G401.6 (cell line): ENCODE data around the gene ZNF638.

Experiments
- FAIRE-seq: peaks from 2 replicates; lab custom pipeline; 2012; peaks lifted over from hg19 to GRCh38; lab: Jason Lieb, UNC

The ZNF638 gene

GRCh38 chr2:71473346-71474031, 141.9 kb downstream of the ZNF638 start:
- no peak for FAIRE-seq

- no peak for FAIRE-seq
Observed at GRCh38 chr2:71474116-71474743, 142.6 kb downstream of the ZNF638 start.

GRCh38 chr2:71474744-71475397, 143.3 kb downstream of the ZNF638 start:
- FAIRE-seq = no peak

- no peak for FAIRE-seq
Observed at GRCh38 chr2:71476495-71476894, 144.9 kb downstream of the ZNF638 start.

GRCh38 chr2:71477231-71477691, 145.7 kb downstream of the ZNF638 start:
- FAIRE-seq = no peak

- no peak for FAIRE-seq
Observed at GRCh38 chr2:71478806-71479205, 147.2 kb downstream of the ZNF638 start.

- no peak for FAIRE-seq
Observed at GRCh38 chr2:71479261-71479660, 147.7 kb downstream of the ZNF638 start.

GRCh38 chr2:71481111-71481510, 149.5 kb downstream of the ZNF638 start:
- FAIRE-seq = no peak

GRCh38 chr2:71482055-71482454, 150.5 kb downstream of the ZNF638 start:
- FAIRE-seq = no peak

GRCh38 chr2:71483246-71483645, 151.7 kb downstream of the ZNF638 start:
- no peak for FAIRE-seq

- no peak for FAIRE-seq
Observed at GRCh38 chr2:71484354-71484753, 152.8 kb downstream of the ZNF638 start.
